ENCODE data around the gene ZNF70. TPM values are rescaled to one million over a fixed set of nuclear protein-coding genes. Genes with fewer than 3 reads are reported as not detected.

The ZNF70 gene
- total and polyA plus RNA-seq, 9 of the 15 experiments (the other 6 are each of a cell fraction or from before 2014, with no cell fraction given) = 0.14 to 3.3 (median 1.4) TPM

DNA sequence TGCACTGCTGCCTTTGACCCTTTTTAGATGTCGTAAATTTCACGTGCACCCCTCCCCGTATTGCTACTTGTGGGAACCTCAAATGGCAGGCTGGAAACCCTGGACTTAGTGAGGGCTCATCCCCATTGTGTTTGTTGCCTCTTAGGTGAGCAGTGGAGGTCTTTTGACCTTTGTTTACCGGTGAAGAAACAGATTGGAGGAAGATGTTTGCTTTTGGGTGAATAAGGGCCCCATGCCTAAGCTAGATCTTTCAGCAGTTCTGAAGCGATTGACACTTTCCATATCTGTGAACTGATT lies 36.6 kb upstream of the ZNF70 start (continued):
- no peak for TF ChIP-seq RFX5 (IDR thresholded peaks at IDR 0.05; ENCODE audit: low read depth, low read length)
- TF ChIP-seq, protein P1, sequence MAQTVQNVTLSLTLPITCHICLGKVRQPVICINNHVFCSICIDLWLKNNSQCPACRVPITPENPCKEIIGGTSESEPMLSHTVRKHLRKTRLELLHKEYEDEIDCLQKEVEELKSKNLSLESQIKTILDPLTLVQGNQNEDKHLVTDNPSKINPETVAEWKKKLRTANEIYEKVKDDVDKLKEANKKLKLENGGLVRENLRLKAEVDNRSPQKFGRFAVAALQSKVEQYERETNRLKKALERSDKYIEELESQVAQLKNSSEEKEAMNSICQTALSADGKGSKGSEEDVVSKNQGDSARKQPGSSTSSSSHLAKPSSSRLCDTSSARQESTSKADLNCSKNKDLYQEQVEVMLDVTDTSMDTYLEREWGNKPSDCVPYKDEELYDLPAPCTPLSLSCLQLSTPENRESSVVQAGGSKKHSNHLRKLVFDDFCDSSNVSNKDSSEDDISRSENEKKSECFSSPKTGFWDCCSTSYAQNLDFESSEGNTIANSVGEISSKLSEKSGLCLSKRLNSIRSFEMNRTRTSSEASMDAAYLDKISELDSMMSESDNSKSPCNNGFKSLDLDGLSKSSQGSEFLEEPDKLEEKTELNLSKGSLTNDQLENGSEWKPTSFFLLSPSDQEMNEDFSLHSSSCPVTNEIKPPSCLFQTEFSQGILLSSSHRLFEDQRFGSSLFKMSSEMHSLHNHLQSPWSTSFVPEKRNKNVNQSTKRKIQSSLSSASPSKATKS (CRISPR knock-in tag; IDR thresholded peaks at IDR 0.05) = no peak
- no peak for TF ChIP-seq SMAD2 (IDR thresholded peaks at IDR 0.05; ENCODE audit: low read depth, low read length)
- peak in 1 of 2 experiments; percentile 97; a peak in 1 of 4 replicates for TF ChIP-seq NONO (IDR thresholded peaks at IDR 0.05; ENCODE audit: low read depth in 2 of 2, low read length in 1 of 2)
- TF ChIP-seq, protein P2, sequence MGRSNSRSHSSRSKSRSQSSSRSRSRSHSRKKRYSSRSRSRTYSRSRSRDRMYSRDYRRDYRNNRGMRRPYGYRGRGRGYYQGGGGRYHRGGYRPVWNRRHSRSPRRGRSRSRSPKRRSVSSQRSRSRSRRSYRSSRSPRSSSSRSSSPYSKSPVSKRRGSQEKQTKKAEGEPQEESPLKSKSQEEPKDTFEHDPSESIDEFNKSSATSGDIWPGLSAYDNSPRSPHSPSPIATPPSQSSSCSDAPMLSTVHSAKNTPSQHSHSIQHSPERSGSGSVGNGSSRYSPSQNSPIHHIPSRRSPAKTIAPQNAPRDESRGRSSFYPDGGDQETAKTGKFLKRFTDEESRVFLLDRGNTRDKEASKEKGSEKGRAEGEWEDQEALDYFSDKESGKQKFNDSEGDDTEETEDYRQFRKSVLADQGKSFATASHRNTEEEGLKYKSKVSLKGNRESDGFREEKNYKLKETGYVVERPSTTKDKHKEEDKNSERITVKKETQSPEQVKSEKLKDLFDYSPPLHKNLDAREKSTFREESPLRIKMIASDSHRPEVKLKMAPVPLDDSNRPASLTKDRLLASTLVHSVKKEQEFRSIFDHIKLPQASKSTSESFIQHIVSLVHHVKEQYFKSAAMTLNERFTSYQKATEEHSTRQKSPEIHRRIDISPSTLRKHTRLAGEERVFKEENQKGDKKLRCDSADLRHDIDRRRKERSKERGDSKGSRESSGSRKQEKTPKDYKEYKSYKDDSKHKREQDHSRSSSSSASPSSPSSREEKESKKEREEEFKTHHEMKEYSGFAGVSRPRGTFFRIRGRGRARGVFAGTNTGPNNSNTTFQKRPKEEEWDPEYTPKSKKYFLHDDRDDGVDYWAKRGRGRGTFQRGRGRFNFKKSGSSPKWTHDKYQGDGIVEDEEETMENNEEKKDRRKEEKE (IDR thresholded peaks at IDR 0.05; ENCODE audit: borderline replicate concordance in 1 of 2, control insufficient read depth in 1 of 2, low read depth in 2 of 2, low read length in 1 of 2) = 0 out of 4 replicates have a peak, but pooled peaks of 1 of the 2 experiments have one; percentile 76
- TF ChIP-seq SMARCC2 (IDR thresholded peaks at IDR 0.05; ENCODE audit: low read depth) = peak; percentile 21
- TF ChIP-seq PURB (CRISPR knock-in tag; IDR thresholded peaks at IDR 0.05; ENCODE audit: low read depth) = no peak

Measured in K562 (cell line).